Measurements from ENCODE around the gene PLD6.

PLD6 gene

GRCh38 chr17:17191961-17192381 lies 14.2 kb downstream of the PLD6 start:
- DNase-seq (ENCODE audit: low spot score): no peak
- in situ Hi-C loops (cut with MboI; ENCODE audit: low pct_unique_long_range_greater_than_20kb, low sequenced_read_pairs, unreplicated experiment): no loop called here
- no peak for TF ChIP-seq CTCF (IDR thresholded peaks at IDR 0.05; ENCODE audit: extremely low read depth, insufficient read depth, missing control alignments)

GRCh38 chr17:17191346-17191792 lies 14.8 kb downstream of the PLD6 start:
- TF ChIP-seq CTCF (IDR thresholded peaks at IDR 0.05; ENCODE audit: extremely low read depth, insufficient read depth, missing control alignments): no peak
- in situ Hi-C loops (cut with MboI; ENCODE audit: low pct_unique_long_range_greater_than_20kb, low sequenced_read_pairs, unreplicated experiment): no loop called here
- DNase-seq (ENCODE audit: low spot score): no peak

- in situ Hi-C loops (cut with MboI; ENCODE audit: low pct_unique_long_range_greater_than_20kb, low sequenced_read_pairs, unreplicated experiment): no loop called here
- TF ChIP-seq CTCF (IDR thresholded peaks at IDR 0.05; ENCODE audit: extremely low read depth, insufficient read depth, missing control alignments): no peak
- no peak for DNase-seq (ENCODE audit: low spot score)
Measured at GRCh38 chr17:17190188-17190587, 15.9 kb downstream of the PLD6 start.

- in situ Hi-C loops (cut with MboI; ENCODE audit: low pct_unique_long_range_greater_than_20kb, low sequenced_read_pairs, unreplicated experiment): no loop called here
- DNase-seq (ENCODE audit: low spot score): no peak
- TF ChIP-seq CTCF (IDR thresholded peaks at IDR 0.05; ENCODE audit: extremely low read depth, insufficient read depth, missing control alignments): no peak
Measured at GRCh38 chr17:17189559-17189958, 16.6 kb downstream of the PLD6 start.

GRCh38 chr17:17188586-17188985 lies 17.5 kb downstream of the PLD6 start:
- DNase-seq (ENCODE audit: low spot score): no peak
- in situ Hi-C loops (cut with MboI; ENCODE audit: low pct_unique_long_range_greater_than_20kb, low sequenced_read_pairs, unreplicated experiment): no loop called here
- no peak for TF ChIP-seq CTCF (IDR thresholded peaks at IDR 0.05; ENCODE audit: extremely low read depth, insufficient read depth, missing control alignments)

- DNase-seq (ENCODE audit: low spot score): no peak
- in situ Hi-C loops (cut with MboI; ENCODE audit: low pct_unique_long_range_greater_than_20kb, low sequenced_read_pairs, unreplicated experiment): no loop called here
- no peak for TF ChIP-seq CTCF (IDR thresholded peaks at IDR 0.05; ENCODE audit: extremely low read depth, insufficient read depth, missing control alignments)
Measured at GRCh38 chr17:17186551-17187505, 19.3 kb downstream of the PLD6 start.

Measured in GM13977 (cell line).